ENCODE measurements around the gene HOXA7. TPM values are rescaled to one million over a fixed set of nuclear protein-coding genes. Genes with fewer than 3 reads are reported as not detected.
A peak's percentile ranks its signal among the peaks of the same experiment; 100 is the strongest.

HOXA7 gene
- total RNA-seq, 4 donors from 2014 or later = 8.7 to 16.9 (median 11.3) TPM

DNA sequence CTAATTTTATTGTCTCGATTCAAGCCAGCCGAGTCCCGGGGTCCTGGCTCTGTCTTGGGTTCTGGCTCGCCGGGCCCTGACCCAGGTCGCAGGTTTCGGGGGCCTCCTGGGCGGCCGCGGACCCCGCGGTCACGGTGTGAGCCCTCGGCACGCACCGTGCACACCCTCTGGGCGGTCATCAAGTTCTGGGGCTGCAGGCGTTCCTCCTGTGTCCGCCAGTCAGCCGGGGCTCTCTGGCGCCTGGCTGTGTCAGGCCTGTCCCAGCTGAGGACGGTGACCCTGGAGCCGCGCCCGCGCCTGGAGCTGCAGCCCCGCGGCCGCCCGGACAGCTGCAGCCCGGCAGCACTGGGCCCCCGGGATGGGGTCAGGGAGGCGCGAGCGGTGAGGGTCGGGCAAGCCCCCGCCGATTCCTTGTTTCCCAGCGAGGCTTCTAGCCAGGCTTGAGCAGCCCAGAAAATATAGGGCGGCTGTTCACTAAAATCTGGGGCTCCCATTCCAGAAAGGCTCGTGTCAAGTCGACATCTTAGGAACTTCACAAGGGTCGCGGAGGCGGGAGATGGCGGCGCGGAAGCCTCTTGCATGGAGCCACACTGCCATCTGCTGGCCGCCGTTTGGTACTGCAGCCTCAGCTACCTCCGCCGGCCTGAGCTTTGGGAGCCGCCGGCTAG is 4.2 kb upstream of the HOXA7 start:
- H3K27ac ChIP-seq = peak overlapping the region in 3 of 4 donors; percentile 60 to 65 (median 64)

DNA sequence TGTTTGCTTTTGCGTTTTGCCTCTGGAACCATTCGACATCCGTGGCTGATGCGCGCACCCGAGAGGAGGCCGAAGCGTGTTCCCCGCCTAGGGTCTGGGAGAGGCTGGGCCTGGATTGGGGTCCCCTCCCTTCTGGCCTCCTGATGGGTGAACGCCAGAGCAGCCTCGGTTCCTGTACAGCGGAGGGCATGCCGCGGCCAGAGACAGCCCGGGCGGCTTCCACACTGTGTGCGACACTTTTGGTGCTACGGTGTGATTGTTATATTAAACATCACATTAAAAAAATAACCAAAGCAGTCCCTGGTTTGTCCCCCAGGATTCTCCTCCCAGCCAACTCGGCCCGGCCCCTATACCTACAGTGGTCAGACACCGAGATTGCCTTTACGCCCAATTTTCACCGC is 3.7 kb upstream of the HOXA7 start:
- Histone ChIP-seq H3K36me3 (no peaks in the 10 kb centered on the region), H3K4me1 (peaks cover 0 to 66% (median 18%) of the 10 kb centered on the region in 4 donors), H3K27ac (peak overlapping the region in 2 of 4 donors; percentile 60 to 64), H3K4me3 (peak overlapping the region; percentile 44 to 69 (median 54)), H3K27me3 (peaks cover 0 to 91% of the 10 kb centered on the region in 2 donors), H3K9me3 (no peaks in the 10 kb centered on the region)
- WGBS, 2 donors = 67 to 74% methylated on average over 22 to 23 of the region's 23 CpGs
- DNase-seq (ENCODE audit: low spot score in 2 of 2) = peak in 1 of 2 donors; percentile 14
- no peak for TF ChIP-seq POLR2A (IDR thresholded peaks at IDR 0.05)
- TF ChIP-seq EP300 (IDR thresholded peaks at IDR 0.05) = no peak
- TF ChIP-seq, protein P1, sequence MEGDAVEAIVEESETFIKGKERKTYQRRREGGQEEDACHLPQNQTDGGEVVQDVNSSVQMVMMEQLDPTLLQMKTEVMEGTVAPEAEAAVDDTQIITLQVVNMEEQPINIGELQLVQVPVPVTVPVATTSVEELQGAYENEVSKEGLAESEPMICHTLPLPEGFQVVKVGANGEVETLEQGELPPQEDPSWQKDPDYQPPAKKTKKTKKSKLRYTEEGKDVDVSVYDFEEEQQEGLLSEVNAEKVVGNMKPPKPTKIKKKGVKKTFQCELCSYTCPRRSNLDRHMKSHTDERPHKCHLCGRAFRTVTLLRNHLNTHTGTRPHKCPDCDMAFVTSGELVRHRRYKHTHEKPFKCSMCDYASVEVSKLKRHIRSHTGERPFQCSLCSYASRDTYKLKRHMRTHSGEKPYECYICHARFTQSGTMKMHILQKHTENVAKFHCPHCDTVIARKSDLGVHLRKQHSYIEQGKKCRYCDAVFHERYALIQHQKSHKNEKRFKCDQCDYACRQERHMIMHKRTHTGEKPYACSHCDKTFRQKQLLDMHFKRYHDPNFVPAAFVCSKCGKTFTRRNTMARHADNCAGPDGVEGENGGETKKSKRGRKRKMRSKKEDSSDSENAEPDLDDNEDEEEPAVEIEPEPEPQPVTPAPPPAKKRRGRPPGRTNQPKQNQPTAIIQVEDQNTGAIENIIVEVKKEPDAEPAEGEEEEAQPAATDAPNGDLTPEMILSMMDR (IDR thresholded peaks at IDR 0.05) = no peak

More for the DNA sequence above, 4.2 kb upstream of the HOXA7 start:
- Histone ChIP-seq H3K36me3 (no peaks in the 10 kb centered on the region), H3K9me3 (no peaks in the 10 kb centered on the region), H3K4me3 (peak overlapping the region; percentile 44 to 69 (median 54)), H3K27me3 (peaks cover 0 to 91% of the 10 kb centered on the region in 2 donors), H3K4me1 (peaks cover 0 to 66% (median 14%) of the 10 kb centered on the region in 4 donors)
- WGBS, 2 donors = 3 to 4% methylated on average over 48 to 49 of the region's 54 CpGs
- peak; percentile 86 to 93 for DNase-seq (ENCODE audit: low spot score in 2 of 2)
- TF ChIP-seq EP300 (IDR thresholded peaks at IDR 0.05) = peak in 1 of 2 donors; percentile 32
- TF ChIP-seq, protein P1 (IDR thresholded peaks at IDR 0.05) = peak; percentile 98 to 100 (median 99)
- no peak for TF ChIP-seq POLR2A (IDR thresholded peaks at IDR 0.05)

DNA sequence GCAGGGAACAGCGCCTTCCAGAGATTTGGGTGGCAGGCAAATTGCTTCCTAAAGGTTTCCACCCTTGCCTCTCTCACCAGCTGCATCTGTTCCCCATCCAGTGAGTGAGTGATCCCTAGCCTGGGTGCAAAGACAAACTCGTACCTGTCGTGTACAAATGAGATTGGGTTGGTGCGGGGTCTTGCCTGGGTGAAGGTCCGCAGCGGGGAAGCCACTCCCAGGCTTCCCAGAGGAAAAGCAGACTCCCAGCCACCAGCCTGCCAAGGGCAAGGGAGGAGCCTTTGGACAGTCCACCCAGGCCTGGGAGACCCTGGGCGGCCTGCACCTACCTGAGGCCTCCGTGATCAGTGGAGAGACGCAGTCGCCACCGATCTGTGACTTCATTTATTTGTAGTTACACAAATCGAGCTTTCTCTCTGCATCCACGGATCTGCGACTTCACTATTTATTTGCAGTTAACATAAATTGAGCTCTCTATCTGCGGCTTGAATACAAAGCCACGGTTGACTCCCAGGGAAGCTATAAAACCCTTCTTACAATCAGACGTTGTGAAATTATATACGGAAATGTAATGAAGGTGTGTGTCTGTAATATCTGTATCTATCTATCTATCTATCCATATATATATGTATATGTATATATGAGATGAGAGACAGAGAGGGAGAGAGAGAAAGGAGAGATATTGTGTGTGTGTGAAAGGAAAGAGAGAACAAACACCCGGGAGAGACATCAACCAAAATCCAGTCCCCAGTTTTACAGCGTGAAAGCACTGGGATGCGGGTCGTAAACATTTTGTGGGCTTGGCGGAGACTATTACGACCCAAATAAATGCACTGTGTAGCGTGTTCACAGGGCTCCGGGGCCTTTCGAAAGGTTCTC is 3.0 kb upstream of the HOXA7 start:
- Histone ChIP-seq H3K9me3 (no peaks in the 10 kb centered on the region), H3K4me1 (peaks cover 0 to 67% (median 21%) of the 10 kb centered on the region in 4 donors), H3K36me3 (no peaks in the 10 kb centered on the region), H3K27ac (peak overlapping the region in 1 of 4 donors; percentile 60), H3K4me3 (no peak overlapping the region), H3K27me3 (peaks cover 0 to 91% of the 10 kb centered on the region in 2 donors)
- peak in 1 of 2 donors; percentile 7 for DNase-seq (ENCODE audit: low spot score in 2 of 2)
- TF ChIP-seq EP300 (IDR thresholded peaks at IDR 0.05) (no peak), POLR2A (IDR thresholded peaks at IDR 0.05) (no peak)
- TF ChIP-seq, protein P1 (IDR thresholded peaks at IDR 0.05) = no peak
- 83 to 85% methylated on average over 27 of the region's 27 CpGs for WGBS, 2 donors

DNA sequence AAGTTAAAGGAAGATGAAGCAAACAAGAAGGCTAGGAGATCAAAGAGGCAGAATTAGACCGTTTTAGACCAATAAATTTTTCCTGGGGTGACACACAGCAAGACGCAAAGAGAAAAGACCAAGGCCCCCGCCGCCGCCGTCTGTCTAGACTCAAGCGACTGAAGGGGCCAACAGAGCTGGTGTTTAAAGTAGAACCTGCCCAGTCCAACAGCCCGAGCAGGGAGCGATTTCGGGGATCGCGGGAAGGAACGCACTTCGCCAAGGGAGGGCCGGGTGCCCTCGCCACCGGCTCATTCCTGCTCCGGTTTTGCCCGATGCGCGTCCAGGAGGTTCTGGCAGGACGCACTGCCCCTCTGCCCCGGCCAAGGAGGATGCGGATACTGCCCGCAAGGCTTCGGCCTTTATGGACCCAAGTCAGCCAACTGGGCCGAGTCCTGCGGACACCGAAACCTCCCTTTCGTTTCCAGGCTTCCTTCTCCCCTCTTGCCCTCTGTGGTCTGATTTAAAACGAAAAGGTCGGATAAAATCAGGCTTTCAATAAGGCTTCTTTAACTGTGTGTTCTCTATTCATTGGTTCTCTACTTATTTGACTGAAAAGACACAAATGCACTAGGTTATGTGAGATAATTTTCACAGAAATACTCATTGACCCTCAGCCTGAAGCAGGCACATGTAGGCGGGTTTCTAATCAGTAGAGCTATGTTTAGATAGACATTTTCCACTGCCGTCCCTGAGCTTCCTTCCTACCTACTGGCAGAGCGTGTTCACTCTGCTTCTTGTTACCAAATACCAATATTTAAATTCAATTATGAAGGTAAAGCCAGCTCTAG is 2.2 kb upstream of the HOXA7 start:
- H3K4me3 ChIP-seq = no peak overlapping the region
- TF ChIP-seq EP300 (IDR thresholded peaks at IDR 0.05) (no peak), POLR2A (IDR thresholded peaks at IDR 0.05) (no peak)
- TF ChIP-seq, protein P1 (IDR thresholded peaks at IDR 0.05) = no peak
- H3K36me3 ChIP-seq = no peaks in the 10 kb centered on the region
- no peaks in the 10 kb centered on the region for H3K9me3 ChIP-seq
- WGBS, 2 donors = 74 to 87% methylated on average over 35 of the region's 35 CpGs
- peak overlapping the region in 1 of 4 donors; percentile 22 for H3K27ac ChIP-seq
- peak in 1 of 2 donors; percentile 11 for DNase-seq (ENCODE audit: low spot score in 2 of 2)
- H3K4me1 ChIP-seq = peaks cover 0 to 67% (median 21%) of the 10 kb centered on the region in 4 donors
- peaks cover 0 to 91% of the 10 kb centered on the region in 2 donors for H3K27me3 ChIP-seq
